Choroid plexus epithelial cell (primary cell): ENCODE data around the gene TNRC6C.

ENCODE experiments used
- DNase-seq: peaks from one replicate; pipeline ENCODE4 v3.0.0-alpha.2; 2010; ENCODE audit warnings: low read depth
- H3K4me3 ChIP-seq: 2 replicates; pipeline ENCODE4 v1.5.1; 2011; ENCODE audit warnings: low read depth, mild to moderate bottlenecking, control low read depth, low read length, moderate library complexity
- TF ChIP-seq, protein P1 (sequence below): conservative IDR thresholded peaks from 2 replicates; pipeline ENCODE4 v1.5.1; 2011; ENCODE audit warnings: low read depth, mild to moderate bottlenecking, control low read depth, inconsistent platforms, low read length, moderate library complexity

TNRC6C gene

GRCh38 chr17:78124836-78125137 lies 166.3 kb downstream of the TNRC6C start:
- no peak overlapping the region for H3K4me3 ChIP-seq
- TF ChIP-seq, protein P1, sequence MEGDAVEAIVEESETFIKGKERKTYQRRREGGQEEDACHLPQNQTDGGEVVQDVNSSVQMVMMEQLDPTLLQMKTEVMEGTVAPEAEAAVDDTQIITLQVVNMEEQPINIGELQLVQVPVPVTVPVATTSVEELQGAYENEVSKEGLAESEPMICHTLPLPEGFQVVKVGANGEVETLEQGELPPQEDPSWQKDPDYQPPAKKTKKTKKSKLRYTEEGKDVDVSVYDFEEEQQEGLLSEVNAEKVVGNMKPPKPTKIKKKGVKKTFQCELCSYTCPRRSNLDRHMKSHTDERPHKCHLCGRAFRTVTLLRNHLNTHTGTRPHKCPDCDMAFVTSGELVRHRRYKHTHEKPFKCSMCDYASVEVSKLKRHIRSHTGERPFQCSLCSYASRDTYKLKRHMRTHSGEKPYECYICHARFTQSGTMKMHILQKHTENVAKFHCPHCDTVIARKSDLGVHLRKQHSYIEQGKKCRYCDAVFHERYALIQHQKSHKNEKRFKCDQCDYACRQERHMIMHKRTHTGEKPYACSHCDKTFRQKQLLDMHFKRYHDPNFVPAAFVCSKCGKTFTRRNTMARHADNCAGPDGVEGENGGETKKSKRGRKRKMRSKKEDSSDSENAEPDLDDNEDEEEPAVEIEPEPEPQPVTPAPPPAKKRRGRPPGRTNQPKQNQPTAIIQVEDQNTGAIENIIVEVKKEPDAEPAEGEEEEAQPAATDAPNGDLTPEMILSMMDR: no peak
- DNase-seq: no peak

DNA sequence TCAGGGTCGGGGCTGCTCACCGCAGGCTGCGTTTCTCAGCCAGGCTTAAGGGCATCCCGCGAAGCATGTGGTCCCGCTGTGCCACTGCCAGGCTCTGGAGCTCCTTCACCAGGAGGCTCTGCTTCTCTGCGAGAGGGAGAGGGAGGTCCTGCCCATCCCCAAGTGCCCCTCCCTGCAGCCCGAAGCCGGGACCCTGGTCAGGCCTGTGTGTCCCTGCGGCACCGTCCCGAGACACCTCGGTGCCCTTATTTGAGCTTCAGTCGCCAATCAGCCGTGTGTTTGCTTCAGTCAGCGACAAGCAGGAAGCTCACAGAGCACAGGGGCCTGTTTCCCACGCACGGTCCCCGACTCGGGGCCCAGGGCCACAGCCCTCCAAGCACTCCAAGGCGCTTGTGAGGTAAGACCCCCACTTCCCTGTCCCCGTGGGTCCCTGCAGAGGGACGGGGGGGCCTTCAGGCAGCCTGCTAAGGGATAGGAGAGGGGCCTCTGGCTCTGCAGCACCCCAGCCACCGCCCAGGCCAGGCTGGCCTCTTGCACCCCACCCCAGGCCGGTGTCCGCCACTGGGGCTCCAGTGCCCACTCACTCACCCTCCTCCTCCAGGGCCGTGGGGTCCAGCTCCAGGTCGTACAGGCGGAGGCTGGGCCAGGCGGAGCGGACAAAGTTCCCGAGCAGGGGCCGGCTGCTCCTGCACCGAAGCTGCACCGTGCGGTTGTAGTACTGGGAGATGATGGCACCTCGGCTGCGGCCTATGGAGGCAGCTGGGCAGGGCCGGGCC lies 166.8 kb downstream of the TNRC6C start:
- no peak for DNase-seq
- no peak overlapping the region for H3K4me3 ChIP-seq
- TF ChIP-seq, protein P1: no peak

DNA sequence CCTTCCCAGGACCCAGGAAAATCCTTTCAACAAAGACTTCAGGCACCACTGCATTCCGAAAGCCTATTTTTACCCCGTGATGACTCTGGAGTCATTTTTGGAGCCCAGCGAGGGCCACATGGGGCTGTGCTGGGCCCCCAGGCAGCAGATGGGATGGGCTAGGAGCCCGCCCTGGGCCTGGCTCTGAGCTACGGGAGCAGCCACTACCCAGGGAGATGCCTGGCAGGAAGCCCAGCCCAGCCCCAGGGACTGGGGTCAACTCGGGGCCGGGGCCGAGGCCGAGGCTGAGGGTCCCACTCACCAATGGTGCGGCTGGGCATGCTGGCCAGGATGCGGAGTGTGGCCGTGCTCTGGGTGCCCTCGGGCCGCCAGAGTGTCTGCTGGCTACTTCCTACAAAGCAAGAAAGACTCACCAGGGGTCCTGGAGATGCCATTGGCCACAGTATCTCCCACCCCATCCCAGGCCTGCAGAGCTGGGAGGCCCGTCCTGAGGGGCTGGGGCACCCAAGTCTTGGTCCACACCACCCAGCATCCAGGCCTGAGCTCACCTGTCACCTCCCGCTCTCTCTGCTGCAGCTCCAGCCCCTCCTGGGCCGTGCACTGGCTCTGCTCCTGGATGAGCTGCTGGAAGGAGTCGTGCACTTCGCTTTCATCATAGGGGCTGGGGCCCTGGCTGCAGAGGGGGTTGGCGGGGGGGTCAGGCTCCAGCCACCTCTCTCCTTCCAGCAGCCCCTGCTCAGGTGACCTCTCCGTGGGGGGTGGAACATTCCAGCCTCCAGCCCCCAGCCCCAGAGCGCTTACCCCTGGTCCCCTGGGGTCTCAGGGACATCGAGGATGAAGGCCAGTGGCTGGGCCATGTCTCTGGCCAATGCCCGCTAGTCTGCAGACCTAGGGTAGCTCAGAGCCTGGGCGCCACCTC lies 167.7 kb downstream of the TNRC6C start:
- TF ChIP-seq, protein P1: no peak
- DNase-seq: no peak
- H3K4me3 ChIP-seq: no peak overlapping the region

- no peak for DNase-seq
- H3K4me3 ChIP-seq: no peak overlapping the region
- TF ChIP-seq, protein P1: no peak
Observed at GRCh38 chr17:78126895-78127238, 168.4 kb downstream of the TNRC6C start.

DNA sequence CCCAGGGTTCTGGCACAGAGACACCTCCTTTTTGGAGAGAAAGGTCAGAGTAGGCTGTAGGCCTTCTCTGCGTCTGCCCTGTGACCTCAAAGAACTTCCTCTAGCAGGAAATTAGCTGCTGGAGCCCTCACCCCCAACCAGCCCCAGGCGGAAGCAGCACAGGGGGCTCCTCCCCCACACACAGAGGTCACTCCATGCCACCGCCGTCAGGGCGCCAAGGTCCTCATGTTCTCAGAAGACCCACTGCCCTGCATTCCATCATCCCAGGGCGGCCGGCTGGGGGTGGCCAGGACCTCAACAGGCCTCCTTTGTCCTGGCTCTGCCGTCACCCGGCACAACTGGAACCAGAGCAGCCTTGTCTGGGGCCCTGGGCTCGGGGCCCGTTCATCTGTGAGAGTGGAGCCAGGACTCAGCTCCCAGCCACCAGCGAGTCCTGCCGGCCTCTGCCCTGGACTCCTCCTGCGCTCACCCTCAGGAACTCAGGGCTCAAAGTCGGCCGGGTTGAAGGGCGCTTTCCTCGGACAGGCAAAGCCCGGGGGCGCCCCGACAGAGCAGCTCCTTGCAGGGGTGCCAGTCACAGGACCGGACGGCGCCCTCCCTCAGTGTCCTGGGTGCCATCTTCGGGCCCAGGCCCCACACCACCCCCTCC lies 168.9 kb downstream of the TNRC6C start:
- no peak for DNase-seq
- H3K4me3 ChIP-seq: peak overlapping the region; percentile 65
- TF ChIP-seq, protein P1: no peak

DNA sequence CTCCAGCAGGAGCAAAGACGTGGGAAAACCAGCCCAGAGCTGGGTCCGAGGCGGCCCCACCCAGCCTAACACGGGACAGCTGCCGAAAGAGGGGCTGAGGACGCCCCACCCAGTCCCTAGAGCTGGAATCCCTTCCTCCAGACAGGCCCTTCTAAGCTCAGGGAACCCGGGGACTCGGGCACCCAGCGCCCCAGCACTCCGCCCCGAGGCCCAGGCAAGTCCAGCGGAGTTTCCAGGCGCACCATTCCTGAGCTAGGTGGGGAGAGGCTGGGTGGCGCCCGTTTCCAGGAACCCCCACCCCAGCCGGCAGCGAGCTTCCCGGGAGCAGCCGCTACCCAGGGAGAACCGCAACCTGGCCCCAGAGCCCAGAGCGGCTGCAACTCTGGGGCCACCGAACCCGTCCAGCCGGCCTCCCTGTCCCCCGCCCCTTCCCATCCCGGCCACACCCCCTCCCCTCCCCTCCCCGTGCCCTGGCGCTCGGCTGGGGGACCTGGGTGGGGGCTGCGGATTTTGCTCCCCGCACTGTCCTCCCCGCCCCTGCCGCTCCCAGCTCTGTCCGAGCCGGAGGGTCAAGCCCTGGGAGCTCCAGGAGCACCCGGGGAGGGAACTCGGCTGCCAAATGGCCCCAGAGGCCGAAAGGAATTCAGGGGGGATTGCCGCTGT lies 169.5 kb downstream of the TNRC6C start:
- peak overlapping the region; percentile 65 for H3K4me3 ChIP-seq
- no peak for DNase-seq
- TF ChIP-seq, protein P1: no peak
